H1 (cell line): Measurements from ENCODE around the gene RADIL. TPM values are rescaled to one million over a fixed set of nuclear protein-coding genes. Genes with fewer than 3 reads are reported as not detected.

Source experiments
- BCL11A ChIP-seq, 2 experiments: IDR thresholded peaks; one replicate each; pipeline ENCODE4 v1.6.1; 2011; ENCODE audit warnings: low read depth in 2 of 2, low read length in 2 of 2, mild to moderate bottlenecking in 2 of 2
- NRF1 ChIP-seq: IDR thresholded peaks from 2 replicates; pipeline ENCODE4 v1.6.1; 2011; ENCODE audit warnings: mild to moderate bottlenecking, low read depth, low read length, improper control_type of control experiment
- YY1 ChIP-seq: IDR thresholded peaks from 2 replicates; pipeline ENCODE4 v1.6.1; 2011; ENCODE audit warnings: low read depth, mild to moderate bottlenecking, low read length
- polyA plus RNA-seq, 7 experiments: library from polyadenylated mRNA; depleted of rRNA in 3 of 7; stranded (reverse) in 5 of 7; unstranded in 2 of 7; fragments of >200 nt in 5 of 7; fragments of 200-250 nt in 2 of 7; gene quantifications; 1 replicate in 5 of 7; 2 replicates in 1 of 7; 4 replicates in 1 of 7; pipeline versions ENCODE4 v1.2.1 to v1.2.3, GENCODE V29; 2011 to 2013; ENCODE audit warnings: missing spikeins in 2 of 7, mixed read lengths in 2 of 7
- total RNA-seq: library from RNA; stranded (reverse); fragmentation: NEBNext Ultra II Directional; extraction: Animal tissue kit (Norgen Biotek cat#: 25700); gene quantifications from 2 replicates; pipeline ENCODE4 v1.2.1, GENCODE V29; 2021
- TF ChIP-seq, protein P1 (sequence below): IDR thresholded peaks from 2 replicates; pipeline ENCODE4 v1.6.1; 2012; ENCODE audit warnings: inconsistent platforms

Gene RADIL
- total and polyA plus RNA-seq, 2 of the 8 experiments (the other 6 are each of a cell fraction or from before 2014, with no cell fraction given): 5.0 to 5.4 TPM

DNA sequence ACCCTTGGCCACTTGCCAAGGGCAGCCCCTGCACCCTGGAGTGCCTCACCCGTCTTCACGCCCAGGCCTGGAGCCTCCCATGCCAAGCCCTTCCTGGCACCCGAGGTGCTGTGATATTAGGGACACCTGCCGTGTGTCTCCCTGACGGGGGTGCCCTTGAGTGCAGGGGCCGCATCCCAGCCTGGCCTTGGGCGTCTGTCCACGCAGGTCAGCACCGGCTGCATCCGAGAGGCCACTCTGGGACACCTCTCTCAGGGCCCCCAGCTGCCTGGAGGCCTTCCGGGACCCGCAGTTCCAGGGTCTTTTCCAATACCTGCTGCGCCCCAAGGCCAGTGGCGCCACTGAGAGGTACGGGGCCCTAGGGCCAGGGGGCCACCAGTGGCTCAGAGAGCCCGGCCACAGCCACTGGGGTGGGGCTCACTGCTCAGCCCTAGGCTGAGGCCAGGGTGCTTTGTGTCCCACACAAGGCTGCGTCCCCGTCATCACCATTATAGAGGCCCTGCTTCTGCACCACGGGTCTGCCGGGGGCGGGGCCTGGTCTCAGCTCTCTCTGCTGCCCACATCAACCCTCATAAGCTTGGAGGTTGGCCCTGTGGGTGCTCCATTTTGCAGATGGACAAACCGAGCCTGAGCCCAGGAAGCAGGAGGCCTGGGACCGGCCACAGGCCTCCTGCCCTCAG, 95.4 kb downstream of the RADIL start (continued):
- TF ChIP-seq BCL11A (IDR thresholded peaks at IDR 0.05; ENCODE audit: low read depth in 2 of 2, low read length in 2 of 2) (no peak), NRF1 (no peak), YY1 (no peak)
- TF ChIP-seq, protein P1, sequence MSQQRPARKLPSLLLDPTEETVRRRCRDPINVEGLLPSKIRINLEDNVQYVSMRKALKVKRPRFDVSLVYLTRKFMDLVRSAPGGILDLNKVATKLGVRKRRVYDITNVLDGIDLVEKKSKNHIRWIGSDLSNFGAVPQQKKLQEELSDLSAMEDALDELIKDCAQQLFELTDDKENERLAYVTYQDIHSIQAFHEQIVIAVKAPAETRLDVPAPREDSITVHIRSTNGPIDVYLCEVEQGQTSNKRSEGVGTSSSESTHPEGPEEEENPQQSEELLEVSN: no peak
